Thymus (tissue), 2 donors: ENCODE results near the gene STXBP4. TPM values are rescaled to one million over a fixed set of nuclear protein-coding genes. Genes with fewer than 3 reads are reported as not detected.

Experiments
- polyA plus RNA-seq: library from polyadenylated mRNA; stranded (reverse); fragments of 200-250 nt; gene quantifications from one replicate; pipeline ENCODE4 v1.2.3, GENCODE V29; 2013
- total RNA-seq: library from RNA; stranded (reverse); fragments of 120-200 nt; gene quantifications from one replicate; pipeline ENCODE4 v1.2.4, GENCODE V29; 2013
- donor health status: healthy.

STXBP4 gene
- total and polyA plus RNA-seq, 2 donors: 1.9 to 7.3 TPM

Other genes with a start within 250 kb of the STXBP4 start
- 15.0 TPM for gene TOM1L1, start 67.9 kb upstream of the STXBP4 start, total RNA-seq
- 15.9 TPM for gene TOM1L1, start 67.9 kb upstream of the STXBP4 start, polyA plus RNA-seq
- gene COX11, start 111 bp upstream of the STXBP4 start, total RNA-seq: 36.1 TPM
- gene COX11, start 111 bp upstream of the STXBP4 start, polyA plus RNA-seq: 34.5 TPM